Renal cortex interstitium (tissue), 11 donors: ENCODE measurements around the gene FAM53B. TPM values are rescaled to one million over a fixed set of nuclear protein-coding genes. Genes with fewer than 3 reads are reported as not detected.
A peak's percentile ranks its signal among the peaks of the same experiment; 100 is the strongest.
"Not testable (repeated sequence)": the region's sequence is repeated elsewhere in the genome, so short reads cannot be mapped to it uniquely, and the experiment has no call there.

Experiments used
- DNase-seq, 11 donors: peaks; one replicate each; pipeline ENCODE4 v3.0.0-alpha.2; 2013; ENCODE audit warnings: low read depth in 9 of 11, low spot score in 4 of 11; ENCODE audit errors: extremely low read depth in 1 of 11
- polyA plus RNA-seq, 3 donors: library from polyadenylated mRNA; unstranded; fragments of 120-200 nt; gene quantifications; one replicate each; pipeline ENCODE4 v1.2.1, GENCODE V29; 2013; ENCODE audit not compliant: insufficient read length in 3 of 3

The FAM53B gene
- polyA plus RNA-seq, 3 donors = 22.3 to 32.5 (median 29.1) TPM

- no peak for DNase-seq
These were observed 144.6 kb downstream of the FAM53B start for GRCh38 chr10:124599588-124600050.

GRCh38 chr10:124598773-124599587 lies 145.2 kb downstream of the FAM53B start:
- DNase-seq = no peak

GRCh38 chr10:124598196-124598595 lies 146.0 kb downstream of the FAM53B start:
- no peak for DNase-seq

GRCh38 chr10:124597846-124598165 lies 146.4 kb downstream of the FAM53B start:
- no peak for DNase-seq

GRCh38 chr10:124596962-124597845 lies 147.0 kb downstream of the FAM53B start:
- no peak for DNase-seq

- DNase-seq = no peak
These were observed 147.9 kb downstream of the FAM53B start for GRCh38 chr10:124596116-124596785.

GRCh38 chr10:124595143-124595883 lies 148.9 kb downstream of the FAM53B start:
- DNase-seq = no peak

- no peak for DNase-seq
These were observed 149.9 kb downstream of the FAM53B start for GRCh38 chr10:124594240-124594639.

- no peak for DNase-seq
These were observed 150.7 kb downstream of the FAM53B start for GRCh38 chr10:124593431-124593985.

- DNase-seq = no peak
These were observed 151.3 kb downstream of the FAM53B start for GRCh38 chr10:124592736-124593430.

- no peak for DNase-seq
These were observed 152.1 kb downstream of the FAM53B start for GRCh38 chr10:124592101-124592500.

GRCh38 chr10:124591123-124591495 lies 153.1 kb downstream of the FAM53B start:
- no peak for DNase-seq

- DNase-seq = no peak
These were observed 153.7 kb downstream of the FAM53B start for GRCh38 chr10:124590216-124591122.

GRCh38 chr10:124589491-124590041 lies 154.6 kb downstream of the FAM53B start:
- DNase-seq = no peak

- peak; percentile 62 to 88 (median 78) for DNase-seq
These were observed 155.3 kb downstream of the FAM53B start for GRCh38 chr10:124588736-124589490.

GRCh38 chr10:124588341-124588735 lies 155.8 kb downstream of the FAM53B start:
- DNase-seq = not testable (repeated sequence)
